RWPE2 (cell line): ENCODE measurements around the gene SOHLH1.
"Not testable (repeated sequence)": the region's sequence is repeated elsewhere in the genome, so short reads cannot be mapped to it uniquely, and the experiment has no call there.

Experiments
- ATAC-seq: fragments of 200-7000 bp; cut with Tn5 transposase; 3 replicates; pipeline ENCODE4 v1.9.1; 2021; ENCODE audit warnings: low read depth
- DNase-seq: peaks from one replicate; pipeline ENCODE4 v3.0.0-alpha.2; 2020; ENCODE audit warnings: low spot score
- H3K27ac ChIP-seq: fragments of 450-650 bp; 2 replicates; pipeline ENCODE4 v1.5.1; 2017; ENCODE audit warnings: mild to moderate bottlenecking; ENCODE audit not compliant: poor library complexity, severe bottlenecking
- H3K27me3 ChIP-seq: fragments of 250-450 bp; sonication (Bioruptor Pico); 2 replicates; pipeline ENCODE4 v1.5.1; 2021; ENCODE audit warnings: mild to moderate bottlenecking, moderate library complexity; ENCODE audit not compliant: insufficient read depth, poor library complexity, severe bottlenecking
- H3K36me3 ChIP-seq: fragments of 250-450 bp; sonication (Bioruptor Pico); 2 replicates; pipeline ENCODE4 v1.5.1; 2020; ENCODE audit warnings: low read depth, mild to moderate bottlenecking, moderate library complexity
- H3K4me1 ChIP-seq: fragments of 250-450 bp; sonication (Bioruptor Pico); 2 replicates; pipeline ENCODE4 v1.5.1; 2021; ENCODE audit warnings: mild to moderate bottlenecking, moderate library complexity; ENCODE audit not compliant: insufficient read depth, poor library complexity, severe bottlenecking
- H3K4me3 ChIP-seq: fragments of 250-450 bp; sonication (Bioruptor Pico); 2 replicates; pipeline ENCODE4 v1.5.1; 2021; ENCODE audit warnings: mild to moderate bottlenecking, moderate library complexity; ENCODE audit not compliant: severe bottlenecking
- H3K9me3 ChIP-seq: fragments of 250-450 bp; sonication (Bioruptor Pico); 2 replicates; pipeline ENCODE4 v1.5.1; 2021; ENCODE audit warnings: mild to moderate bottlenecking, moderate library complexity; ENCODE audit not compliant: severe bottlenecking
- CTCF ChIP-seq: fragments of 450-650 bp; IDR thresholded peaks from one replicate; pipeline ENCODE4 v1.5.1; 2017; ENCODE audit warnings: mild to moderate bottlenecking, moderate library complexity; ENCODE audit not compliant: poor library complexity, severe bottlenecking

SOHLH1 gene

GRCh38 chr9:135671591-135672041 lies 27.7 kb downstream of the SOHLH1 start:
- Histone ChIP-seq H3K36me3 (no peaks in the 10 kb centered on the region), H3K27ac (no peak overlapping the region), H3K4me3 (no peak overlapping the region), H3K27me3 (no peaks in the 10 kb centered on the region), H3K9me3 (no peaks in the 10 kb centered on the region), H3K4me1 (no peaks in the 10 kb centered on the region)
- DNase-seq, result peak; percentile 50
- ATAC-seq, result no peak
- no peak for TF ChIP-seq CTCF

GRCh38 chr9:135670721-135671590 lies 28.3 kb downstream of the SOHLH1 start:
- Histone ChIP-seq H3K27ac (no peak overlapping the region), H3K27me3 (peaks cover 4% of the 10 kb centered on the region), H3K4me1 (no peaks in the 10 kb centered on the region), H3K9me3 (no peaks in the 10 kb centered on the region), H3K36me3 (no peaks in the 10 kb centered on the region), H3K4me3 (no peak overlapping the region)
- peak; percentile 47 for DNase-seq
- ATAC-seq, result no peak
- no peak for TF ChIP-seq CTCF

- no peak for ATAC-seq
- no peak for TF ChIP-seq CTCF
- Histone ChIP-seq H3K27me3 (peaks cover 5% of the 10 kb centered on the region), H3K9me3 (no peaks in the 10 kb centered on the region), H3K4me1 (no peaks in the 10 kb centered on the region), H3K27ac (no peak overlapping the region), H3K36me3 (no peaks in the 10 kb centered on the region), H3K4me3 (no peak overlapping the region)
- peak; percentile 34 for DNase-seq
Measured at GRCh38 chr9:135669616-135670285, 29.5 kb downstream of the SOHLH1 start.

GRCh38 chr9:135669018-135669417 lies 30.3 kb downstream of the SOHLH1 start:
- DNase-seq, H3K4me1 ChIP-seq, H3K9me3 ChIP-seq, H3K27me3 ChIP-seq, H3K4me3 ChIP-seq, ATAC-seq, H3K36me3 ChIP-seq, H3K27ac ChIP-seq: not testable (repeated sequence)

GRCh38 chr9:135667463-135668001 lies 31.7 kb downstream of the SOHLH1 start:
- TF ChIP-seq CTCF, result no peak
- DNase-seq (no peak), ATAC-seq (no peak)
- Histone ChIP-seq H3K4me3 (no peak overlapping the region), H3K36me3 (no peaks in the 10 kb centered on the region), H3K4me1 (no peaks in the 10 kb centered on the region), H3K27ac (no peak overlapping the region), H3K27me3 (peaks cover 5% of the 10 kb centered on the region), H3K9me3 (no peaks in the 10 kb centered on the region)
